Mammary epithelial cell (primary cell): Measurements from ENCODE around the gene SLX1A.

Experiments
- EZH2 ChIP-seq: IDR thresholded peaks from 2 replicates; pipeline ENCODE4 v1.6.1; 2012; ENCODE audit warnings: low read length, inconsistent platforms, borderline replicate concordance
- TF ChIP-seq, protein P1 (sequence below), 2 donors: IDR thresholded peaks in 1 of 2; conservative IDR thresholded peaks in 1 of 2; 2 replicates each; pipeline ENCODE4 v1.5.1; 2011 to 2012; ENCODE audit warnings: inconsistent platforms in 2 of 2, low read length in 2 of 2, mild to moderate bottlenecking in 2 of 2, control low read depth in 1 of 2, low read depth in 1 of 2; ENCODE audit not compliant: insufficient read depth in 1 of 2; ENCODE audit errors: extremely low read depth in 1 of 2

DNA sequence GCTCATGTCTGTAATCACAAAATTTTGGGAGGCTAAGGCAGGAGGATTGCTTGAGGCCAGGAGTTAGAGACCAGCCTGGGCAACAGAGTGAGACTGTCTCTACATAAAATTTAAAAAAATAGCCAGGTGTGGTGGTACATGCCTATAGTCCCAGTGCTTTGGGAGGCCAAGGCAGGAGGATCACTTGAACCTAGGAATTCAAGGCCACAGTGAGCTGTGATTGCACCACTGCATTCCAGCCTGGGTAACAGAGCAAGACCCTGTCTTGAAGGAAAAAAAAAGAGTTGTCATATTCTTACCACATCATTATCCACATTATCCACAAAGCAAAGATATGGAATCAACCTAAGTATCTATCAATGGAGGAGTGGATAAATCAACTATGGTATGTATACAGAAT, 49.7 kb upstream of the SLX1A start:
- TF ChIP-seq, protein P1, sequence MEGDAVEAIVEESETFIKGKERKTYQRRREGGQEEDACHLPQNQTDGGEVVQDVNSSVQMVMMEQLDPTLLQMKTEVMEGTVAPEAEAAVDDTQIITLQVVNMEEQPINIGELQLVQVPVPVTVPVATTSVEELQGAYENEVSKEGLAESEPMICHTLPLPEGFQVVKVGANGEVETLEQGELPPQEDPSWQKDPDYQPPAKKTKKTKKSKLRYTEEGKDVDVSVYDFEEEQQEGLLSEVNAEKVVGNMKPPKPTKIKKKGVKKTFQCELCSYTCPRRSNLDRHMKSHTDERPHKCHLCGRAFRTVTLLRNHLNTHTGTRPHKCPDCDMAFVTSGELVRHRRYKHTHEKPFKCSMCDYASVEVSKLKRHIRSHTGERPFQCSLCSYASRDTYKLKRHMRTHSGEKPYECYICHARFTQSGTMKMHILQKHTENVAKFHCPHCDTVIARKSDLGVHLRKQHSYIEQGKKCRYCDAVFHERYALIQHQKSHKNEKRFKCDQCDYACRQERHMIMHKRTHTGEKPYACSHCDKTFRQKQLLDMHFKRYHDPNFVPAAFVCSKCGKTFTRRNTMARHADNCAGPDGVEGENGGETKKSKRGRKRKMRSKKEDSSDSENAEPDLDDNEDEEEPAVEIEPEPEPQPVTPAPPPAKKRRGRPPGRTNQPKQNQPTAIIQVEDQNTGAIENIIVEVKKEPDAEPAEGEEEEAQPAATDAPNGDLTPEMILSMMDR (conservative IDR thresholded peaks at IDR 0.05 in 1 of 2, IDR thresholded peaks at IDR 0.05 in 1 of 2; ENCODE audit: extremely low read depth in 1 of 2, insufficient read depth in 1 of 2, low read depth in 1 of 2, low read length in 2 of 2), result no peak
- TF ChIP-seq EZH2, result no peak
